Measurements from ENCODE around the gene CAMKV. TPM values are rescaled to one million over a fixed set of nuclear protein-coding genes. Genes with fewer than 3 reads are reported as not detected.

The CAMKV gene
- total RNA-seq, 1 experiment from 2014 or later, result 13.1 TPM

- no peaks in the 10 kb centered on the region for H3K27me3 Mint-ChIP-seq (ENCODE audit: insufficient read depth, unreplicated experiment)
- H3K4me3 ChIP-seq (ENCODE audit: low read depth, low read length), result no peak overlapping the region
- H3K4me3 Mint-ChIP-seq (ENCODE audit: unreplicated experiment), result no peak overlapping the region
- no peaks in the 10 kb centered on the region for H3K9me3 ChIP-seq
- no peaks in the 10 kb centered on the region for H3K4me1 ChIP-seq
- H3K9me3 Mint-ChIP-seq (ENCODE audit: unreplicated experiment), result no peaks in the 10 kb centered on the region
- DNase-seq, result no peak
- H3K27ac Mint-ChIP-seq (ENCODE audit: unreplicated experiment), result no peak overlapping the region
- BruUV-seq (replicated peaks), result no TSS peak
- H3K4me1 Mint-ChIP-seq (ENCODE audit: low read depth, unreplicated experiment), result no peaks in the 10 kb centered on the region
- no peaks in the 10 kb centered on the region for H3K27me3 ChIP-seq (replicated peaks; ENCODE audit: control insufficient read depth, insufficient read depth, low read length)
- intact Hi-C loops (cut with micrococcal nuclease; ENCODE audit: unreplicated experiment), result no loop called here
- ChIA-PET CTCF (interaction anchor here (0.9 to 1.0 kb wide), 2 partner anchors 10 to 26 kb away, joined by 3 read pairs; partner anchors contain the start of gene INKA1), POLR2A (no interaction called here)
- H3K36me3 Mint-ChIP-seq (ENCODE audit: insufficient read depth, unreplicated experiment), result no peaks in the 10 kb centered on the region
- no peaks in the 10 kb centered on the region for H3K36me3 ChIP-seq (ENCODE audit: control insufficient read depth, insufficient read depth, low read length)
- no peak for TF ChIP-seq CTCF (IDR thresholded peaks at IDR 0.05; ENCODE audit: insufficient read depth in 1 of 2, low read depth in 1 of 2, low read length in 1 of 2, severe bottlenecking in 1 of 2, unreplicated experiment in 1 of 2)
These were observed 56.7 kb downstream of the CAMKV start for GRCh38 chr3:49812916-49813496.

Other genes starting within 250 kb of the CAMKV start
- gene APEH, start 195.6 kb downstream of the CAMKV start, total RNA-seq (2022), result 236 and 279 TPM in 2 replicates
- gene MST1, start 180.4 kb downstream of the CAMKV start, total RNA-seq (2022), result 12.6 and 15.4 TPM in 2 replicates
- 45.2 and 50.3 TPM in 2 replicates for gene RNF123, start 180.3 kb downstream of the CAMKV start, total RNA-seq (2022)
- not detected in 2 replicates for gene AMIGO3, start 150.2 kb downstream of the CAMKV start, total RNA-seq (2022)
- gene GMPPB, start 146.0 kb downstream of the CAMKV start, total RNA-seq (2022), result 26.2 and 26.5 TPM in 2 replicates
- gene IP6K1, start 83.4 kb downstream of the CAMKV start, total RNA-seq (2022), result 35.5 and 39.6 TPM in 2 replicates
- not detected in 2 replicates for gene CDHR4, start 70.0 kb downstream of the CAMKV start, total RNA-seq (2022)
- not detected in 2 replicates for gene INKA1, start 66.6 kb downstream of the CAMKV start, total RNA-seq (2022)
- 0.93 TPM in 1 of 2 replicates, not detected in the other for gene UBA7, start 56.0 kb downstream of the CAMKV start, total RNA-seq (2022)
- 25.1 and 28.0 TPM in 2 replicates for gene TRAIP, start 13.3 kb downstream of the CAMKV start, total RNA-seq (2022)
- 11.8 and 13.6 TPM in 2 replicates for gene MST1R, start 34.0 kb upstream of the CAMKV start, total RNA-seq (2022)
- 7.4 and 7.7 TPM in 2 replicates for gene MON1A, start 59.9 kb upstream of the CAMKV start, total RNA-seq (2022)
- gene RBM6, start 70.2 kb upstream of the CAMKV start, total RNA-seq (2022), result 69.8 and 74.1 TPM in 2 replicates
- 145 and 166 TPM in 2 replicates for gene RBM5, start 219.0 kb upstream of the CAMKV start, total RNA-seq (2022)